ENCODE data around the gene LRRTM3.

The LRRTM3 gene

GRCh38 chr10:66925896-66926715 is at the start of gene LRRTM3:
TSS of gene LRRTM3 (plus strand) at chr10:66926036.
- peak; percentile 37 for DNase-seq

- DNase-seq = no peak
These were observed 48.5 kb upstream of the LRRTM3 start for GRCh38 chr10:66877361-66877760.

- DNase-seq = no peak
These were observed 45.5 kb upstream of the LRRTM3 start for GRCh38 chr10:66880292-66880691.

- DNase-seq = no peak
These were observed 45.0 kb upstream of the LRRTM3 start for GRCh38 chr10:66880826-66881225.

GRCh38 chr10:66881814-66882213 is 44.0 kb upstream of the LRRTM3 start:
- DNase-seq = no peak

- no peak for DNase-seq
These were observed 43.6 kb upstream of the LRRTM3 start for GRCh38 chr10:66882271-66882670.

- no peak for DNase-seq
These were observed 39.0 kb upstream of the LRRTM3 start for GRCh38 chr10:66886848-66887247.

- DNase-seq = no peak
These were observed 37.6 kb upstream of the LRRTM3 start for GRCh38 chr10:66888237-66888636.

- no peak for DNase-seq
These were observed 33.0 kb upstream of the LRRTM3 start for GRCh38 chr10:66892871-66893270.

- DNase-seq = no peak
These were observed 15.2 kb upstream of the LRRTM3 start for GRCh38 chr10:66910671-66911070.

- no peak for DNase-seq
These were observed 9.8 kb upstream of the LRRTM3 start for GRCh38 chr10:66916030-66916429.

GRCh38 chr10:66917104-66917503 is 8.7 kb upstream of the LRRTM3 start:
- DNase-seq = no peak

- no peak for DNase-seq
These were observed 6.6 kb upstream of the LRRTM3 start for GRCh38 chr10:66919248-66919647.

- no peak for DNase-seq
These were observed 1.0 kb upstream of the LRRTM3 start for GRCh38 chr10:66924674-66925345.

- DNase-seq = no peak
These were observed 463 bp upstream of the LRRTM3 start for GRCh38 chr10:66925373-66925772.

- DNase-seq = no peak
These were observed 1.0 kb downstream of the LRRTM3 start for GRCh38 chr10:66926841-66927240.

- DNase-seq = no peak
These were observed 1.6 kb downstream of the LRRTM3 start for GRCh38 chr10:66927251-66927935.

- DNase-seq = no peak
These were observed 2.3 kb downstream of the LRRTM3 start for GRCh38 chr10:66927971-66928770.

GRCh38 chr10:66928776-66929175 is 2.9 kb downstream of the LRRTM3 start:
- no peak for DNase-seq

GRCh38 chr10:66929375-66929774 is 3.5 kb downstream of the LRRTM3 start:
- no peak for DNase-seq

- DNase-seq = no peak
These were observed 5.6 kb downstream of the LRRTM3 start for GRCh38 chr10:66931340-66931948.

GRCh38 chr10:66931949-66932343 is 6.1 kb downstream of the LRRTM3 start:
- DNase-seq = no peak

- DNase-seq = no peak
These were observed 8.9 kb downstream of the LRRTM3 start for GRCh38 chr10:66934711-66935110.
